CD4-positive, alpha-beta T cell treated with Interleukin-2 at 100 ng/mL for 4 hours (primary cell): ENCODE data around the gene PWP2.
"Not testable (repeated sequence)": the region's sequence is repeated elsewhere in the genome, so short reads cannot be mapped to it uniquely, and the experiment has no call there.

Source experiments
- DNase-seq: peaks from one replicate; pipeline ENCODE4 v3.0.0-alpha.2; 2020; ENCODE audit warnings: low spot score

The PWP2 gene

GRCh38 chr21:44083631-44084291 lies 23.4 kb upstream of the PWP2 start:
- DNase-seq: peak; percentile 68

GRCh38 chr21:44084496-44085241 lies 22.5 kb upstream of the PWP2 start:
- no peak for DNase-seq

GRCh38 chr21:44085491-44086321 lies 21.5 kb upstream of the PWP2 start:
- no peak for DNase-seq

- no peak for DNase-seq
Measured at GRCh38 chr21:44086636-44087425, 20.4 kb upstream of the PWP2 start.

GRCh38 chr21:44087426-44088400 lies 19.5 kb upstream of the PWP2 start:
- no peak for DNase-seq

GRCh38 chr21:44088401-44088780 lies 18.8 kb upstream of the PWP2 start:
- DNase-seq: no peak

- peak; percentile 66 for DNase-seq
Measured at GRCh38 chr21:44089001-44089911, 17.9 kb upstream of the PWP2 start.

GRCh38 chr21:44090325-44090724 lies 16.9 kb upstream of the PWP2 start:
- no peak for DNase-seq

GRCh38 chr21:44092211-44092610 lies 15.0 kb upstream of the PWP2 start:
- DNase-seq: no peak

- DNase-seq: no peak
Measured at GRCh38 chr21:44093761-44094160, 13.4 kb upstream of the PWP2 start.

GRCh38 chr21:44094832-44095231 lies 12.4 kb upstream of the PWP2 start:
- DNase-seq: no peak

- DNase-seq: not testable (repeated sequence)
Measured at GRCh38 chr21:44098507-44098906, 8.7 kb upstream of the PWP2 start.

GRCh38 chr21:44098964-44099363 lies 8.2 kb upstream of the PWP2 start:
- DNase-seq: not testable (repeated sequence)

GRCh38 chr21:44107589-44107988 lies 390 bp downstream of the PWP2 start:
- DNase-seq: not testable (repeated sequence)

- DNase-seq: not testable (repeated sequence)
Measured at GRCh38 chr21:44113702-44114371, 6.6 kb downstream of the PWP2 start.

- not testable (repeated sequence) for DNase-seq
Measured at GRCh38 chr21:44122131-44122530, 14.9 kb downstream of the PWP2 start.

- not testable (repeated sequence) for DNase-seq
Measured at GRCh38 chr21:44127827-44128226, 20.6 kb downstream of the PWP2 start.

- DNase-seq: not testable (repeated sequence)
Measured at GRCh38 chr21:44133715-44134057, 26.5 kb downstream of the PWP2 start.

GRCh38 chr21:44134732-44135131 lies 27.5 kb downstream of the PWP2 start:
- DNase-seq: not testable (repeated sequence)
